HG03095 (cell line): ENCODE data around the gene STRBP.

Source experiments
- ATAC-seq: cut with Tn5 transposase; IDR thresholded peaks from one replicate; pipeline ENCODE4 v1.9.1; 2021; ENCODE audit warnings: moderate library complexity; ENCODE audit not compliant: unreplicated experiment

STRBP gene

DNA sequence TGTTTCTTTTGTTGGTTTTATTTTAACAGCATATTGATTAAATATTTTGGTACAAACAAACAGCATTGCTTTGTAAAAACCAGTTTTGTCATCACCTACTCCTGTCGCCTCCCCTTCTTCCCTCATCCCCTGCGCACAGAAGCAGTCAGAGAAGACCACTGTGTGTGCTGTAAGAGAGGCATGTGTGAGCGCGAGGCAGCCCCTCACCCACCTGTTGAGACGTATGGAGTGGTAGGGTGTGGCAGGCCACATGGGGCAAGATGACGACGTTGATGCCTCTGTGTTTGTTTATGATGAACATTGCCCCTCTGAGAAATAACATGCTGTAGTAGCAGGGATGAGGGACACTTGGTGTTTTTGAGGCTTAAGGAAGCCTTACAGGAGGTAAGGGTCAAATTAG lies 163.6 kb downstream of the STRBP start:
- no peak for ATAC-seq

DNA sequence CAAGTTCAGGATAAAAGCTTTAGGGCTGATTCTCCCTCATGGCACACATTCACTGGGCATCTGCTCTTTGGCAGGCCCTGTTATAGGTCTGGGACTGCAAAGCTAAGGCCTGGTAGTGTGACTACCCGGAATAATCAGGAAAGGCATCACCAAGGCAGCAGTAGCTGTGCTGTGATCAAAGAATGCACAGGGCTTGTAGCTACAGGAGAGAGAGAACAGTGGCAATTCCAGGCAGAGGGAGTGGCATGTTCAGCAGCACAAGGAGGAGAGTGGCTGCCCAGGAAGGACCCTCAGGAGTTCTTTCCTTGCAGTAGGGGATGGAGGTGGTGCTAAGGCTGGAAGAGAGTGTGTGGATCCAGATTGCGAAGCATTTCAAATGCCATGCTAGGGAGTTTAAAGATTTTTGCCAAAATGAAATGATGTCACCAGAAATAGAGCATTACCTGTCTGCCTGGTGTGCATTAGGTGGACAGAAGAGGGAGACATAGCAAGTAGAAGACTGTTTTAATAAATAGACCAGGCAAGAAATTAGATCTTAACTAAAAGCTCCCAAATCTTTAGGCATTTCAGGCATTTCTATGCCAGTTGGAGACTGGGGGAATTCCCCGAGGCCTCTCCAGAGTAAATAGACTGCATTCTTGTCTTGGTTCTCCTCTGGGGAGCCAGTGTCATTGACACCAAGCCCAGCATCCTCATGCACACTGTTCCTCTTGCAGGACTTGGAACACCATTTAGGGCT lies 165.8 kb downstream of the STRBP start:
- ATAC-seq = no peak

DNA sequence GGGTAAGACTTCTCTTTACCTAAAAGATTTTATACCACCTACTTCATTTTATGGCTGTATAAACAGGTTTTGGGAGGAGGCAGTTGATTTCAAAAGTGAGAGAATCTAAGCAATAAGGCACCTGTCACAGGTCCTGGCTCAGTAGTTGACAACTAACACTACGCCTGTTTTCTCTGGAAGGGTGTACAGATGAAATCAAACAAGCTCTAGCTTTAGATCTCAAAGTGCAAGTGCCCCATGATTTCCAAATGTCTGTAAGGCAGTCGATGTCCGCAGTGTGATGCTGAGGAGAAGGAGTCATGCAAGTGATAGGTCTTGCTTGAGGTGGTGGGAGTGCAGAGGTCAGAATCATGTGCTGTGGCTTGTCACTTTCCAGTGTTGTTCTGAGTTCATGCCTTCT lies 168.8 kb downstream of the STRBP start:
- no peak for ATAC-seq

DNA sequence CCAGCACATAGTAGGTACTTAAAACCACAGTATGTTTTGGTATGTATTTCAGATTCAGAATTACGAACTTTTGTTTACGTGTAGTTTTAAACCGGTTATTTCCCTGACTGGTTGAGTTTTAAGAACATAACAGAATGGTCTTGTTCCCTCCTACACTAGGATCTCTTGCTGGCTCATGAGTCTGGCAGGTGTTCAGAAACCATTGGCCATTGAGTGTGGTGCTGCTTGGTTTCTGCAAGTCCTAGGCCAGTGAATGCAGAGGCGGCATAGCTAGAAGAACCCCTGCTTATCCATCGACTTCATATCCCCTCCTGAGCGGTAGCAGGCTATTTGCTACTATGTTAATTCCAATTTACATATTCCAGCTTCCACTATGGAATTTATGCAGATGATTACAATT lies 169.3 kb downstream of the STRBP start:
- no peak for ATAC-seq

DNA sequence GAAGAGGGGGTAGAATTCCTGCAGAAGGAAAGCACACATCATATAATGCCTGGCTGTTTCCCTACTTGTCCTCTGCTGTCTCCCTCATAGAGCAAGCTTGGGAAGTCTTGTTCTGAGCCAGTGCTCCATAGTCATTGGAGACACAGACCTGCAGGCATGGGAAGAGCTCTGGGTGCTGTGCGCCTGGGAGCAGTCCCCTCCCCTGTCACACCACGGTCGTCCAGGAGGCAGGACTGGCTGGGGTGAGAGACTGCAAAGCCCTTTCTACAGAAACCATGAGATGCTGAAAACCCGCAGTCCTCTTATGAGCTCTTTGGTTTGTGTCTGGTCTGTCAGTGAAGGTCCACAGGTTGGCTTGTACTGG lies 170.3 kb downstream of the STRBP start:
- ATAC-seq = no peak

DNA sequence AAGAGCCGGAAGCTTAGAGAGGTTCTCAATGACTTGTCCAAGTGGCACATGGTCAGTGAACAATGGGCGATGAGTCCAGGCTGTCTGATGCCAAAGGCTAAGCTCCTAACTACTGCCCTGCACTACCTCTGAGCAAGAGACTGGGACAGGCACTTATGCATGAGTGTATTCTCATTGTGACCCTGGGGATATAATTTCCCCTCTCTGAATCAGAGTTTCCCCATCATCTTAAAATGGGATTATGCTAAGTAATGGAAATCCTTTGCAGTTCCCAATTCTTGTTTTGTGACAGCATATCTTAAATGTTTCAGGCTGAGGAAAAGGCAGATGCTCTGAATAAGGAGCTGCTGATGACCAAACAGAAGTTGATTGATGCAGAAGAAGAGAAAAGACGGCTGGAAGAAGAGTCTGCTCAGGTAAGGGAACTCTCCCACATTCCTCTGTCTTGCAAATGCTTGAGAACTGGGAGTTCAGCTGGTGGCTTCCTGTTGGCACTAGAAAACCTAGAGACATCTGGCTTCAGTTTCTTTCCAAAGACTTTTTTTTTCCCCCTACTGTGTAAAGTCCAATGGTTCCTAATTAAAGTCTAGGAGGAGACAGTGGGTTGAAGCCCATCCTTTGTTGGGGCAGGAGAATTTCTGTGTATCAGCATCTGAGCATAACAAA lies 170.8 kb downstream of the STRBP start:
- ATAC-seq = no peak

DNA sequence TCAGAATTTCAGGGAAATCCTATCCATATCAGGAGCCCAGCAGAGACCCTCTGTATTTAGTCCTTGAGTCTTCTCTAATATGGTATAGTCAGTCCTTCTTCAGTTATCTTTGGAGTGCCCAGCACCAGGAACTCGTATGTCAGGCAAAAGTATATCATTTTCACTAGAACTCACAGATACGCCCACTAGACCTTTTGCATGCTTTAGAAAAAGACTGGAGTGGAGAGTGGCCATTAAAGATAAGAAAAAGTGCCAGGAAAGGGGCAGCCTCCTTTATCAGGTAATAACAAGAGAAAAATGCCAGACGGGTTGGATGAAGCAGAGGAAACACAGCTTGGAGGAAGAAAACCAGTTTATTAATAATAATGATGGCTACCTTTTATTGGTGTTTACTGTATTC lies 171.4 kb downstream of the STRBP start:
- no peak for ATAC-seq

DNA sequence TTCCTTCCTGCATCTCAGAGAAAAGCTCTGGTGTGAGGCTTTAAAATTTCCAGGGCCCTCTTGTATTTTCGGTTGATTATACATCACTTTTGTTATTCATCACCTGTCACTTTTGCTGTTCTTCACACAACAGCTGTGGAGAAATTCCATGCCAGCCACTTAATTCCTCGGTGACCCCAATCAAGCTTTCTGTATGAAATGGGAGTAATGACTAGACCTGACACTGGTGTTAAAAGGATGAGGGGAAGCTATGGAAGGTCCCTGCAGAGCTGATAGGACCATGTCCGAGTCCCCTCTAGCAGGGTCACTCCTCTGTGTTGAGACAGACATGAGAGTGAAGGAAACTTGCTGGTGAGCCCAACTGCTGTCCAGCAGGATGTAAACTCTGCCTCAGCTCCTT lies 175.2 kb downstream of the STRBP start:
- ATAC-seq = no peak

DNA sequence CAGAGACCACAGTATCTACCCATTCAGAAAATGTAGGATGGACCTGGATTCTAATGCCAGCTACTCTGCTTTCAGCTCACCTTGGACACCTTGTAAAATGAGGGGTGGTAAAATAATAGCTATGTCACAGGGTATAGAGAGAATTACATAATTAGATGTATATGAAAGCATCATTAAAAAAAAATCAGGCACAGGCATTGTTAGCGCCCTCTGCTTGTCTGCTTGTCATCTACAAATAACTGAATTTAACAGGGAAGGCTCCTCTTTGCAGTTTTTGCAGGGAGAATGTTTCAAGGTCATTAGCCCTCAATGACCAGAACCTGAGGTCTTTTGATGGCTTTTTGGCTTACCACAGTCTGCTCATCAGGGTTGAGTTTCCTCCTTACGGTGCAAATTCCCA lies 176.9 kb downstream of the STRBP start:
- ATAC-seq = no peak

DNA sequence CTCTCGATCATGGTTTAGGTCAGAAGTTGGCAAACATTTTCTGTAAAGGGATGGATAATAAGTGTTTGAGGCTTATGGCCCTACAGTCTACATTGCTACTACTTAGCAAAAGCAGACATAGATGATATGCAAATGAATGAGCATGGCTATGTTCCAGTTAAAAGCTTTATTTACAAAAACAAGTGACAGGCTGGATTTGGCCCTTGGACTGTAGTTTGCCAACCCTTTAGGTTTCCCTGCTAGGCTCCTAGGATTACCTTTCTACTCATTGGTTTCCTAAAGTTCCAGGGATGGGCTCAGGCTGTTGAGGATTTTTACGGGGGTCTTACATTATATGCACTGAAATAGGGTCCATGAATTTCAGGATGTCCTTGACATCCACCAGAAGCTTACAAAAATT lies 177.4 kb downstream of the STRBP start:
- no peak for ATAC-seq

DNA sequence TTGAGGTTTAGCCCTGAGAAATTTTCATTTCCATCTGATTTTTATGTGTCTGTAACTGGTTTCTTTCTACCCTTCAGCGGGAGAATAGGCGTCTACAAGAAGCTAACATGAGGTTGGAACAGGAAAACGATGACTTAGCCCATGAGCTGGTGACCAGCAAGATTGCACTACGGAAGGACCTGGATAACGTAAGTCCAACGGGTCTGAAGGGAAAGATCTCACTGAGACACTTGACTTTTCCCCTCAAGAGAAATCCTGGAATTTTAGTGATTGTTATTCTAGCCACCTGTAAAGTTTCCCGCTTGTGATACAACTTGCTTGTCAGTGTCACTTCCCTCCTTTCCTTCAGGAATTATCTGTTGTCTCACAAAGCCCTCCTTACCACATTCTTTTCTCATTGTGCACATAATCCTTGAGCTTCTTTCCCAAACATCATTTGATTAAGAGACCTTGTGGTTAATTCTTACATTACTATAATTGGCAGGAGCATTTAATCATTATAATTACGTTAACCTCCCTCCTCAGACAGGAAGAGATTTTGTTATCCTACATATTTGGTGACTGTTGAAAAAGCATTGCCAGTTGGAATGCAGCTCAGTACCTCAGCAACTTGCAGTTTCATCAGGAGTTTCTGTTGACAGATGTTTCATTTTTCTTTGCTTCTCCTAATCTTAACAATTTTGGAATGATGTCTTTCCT lies 178.0 kb downstream of the STRBP start:
- no peak for ATAC-seq

DNA sequence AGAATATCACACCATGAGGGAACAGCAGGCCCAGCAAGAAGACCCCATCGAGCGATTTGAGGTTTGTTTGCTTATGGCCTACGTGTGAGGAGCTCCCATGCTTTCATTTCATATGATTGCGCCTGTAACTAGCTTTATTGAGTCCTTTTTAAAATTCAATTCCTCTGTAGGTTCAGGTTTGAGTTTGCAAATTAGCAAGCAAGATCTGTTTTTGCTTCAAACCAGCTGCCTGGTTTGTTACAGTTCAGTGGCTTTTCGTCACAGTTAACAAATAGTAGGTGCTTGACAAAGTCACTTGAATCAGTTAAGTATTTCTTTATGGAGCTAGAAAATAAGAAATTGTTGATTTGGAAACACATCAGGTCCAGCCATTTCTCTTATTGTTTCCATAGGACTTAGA lies 178.6 kb downstream of the STRBP start:
- ATAC-seq = no peak

DNA sequence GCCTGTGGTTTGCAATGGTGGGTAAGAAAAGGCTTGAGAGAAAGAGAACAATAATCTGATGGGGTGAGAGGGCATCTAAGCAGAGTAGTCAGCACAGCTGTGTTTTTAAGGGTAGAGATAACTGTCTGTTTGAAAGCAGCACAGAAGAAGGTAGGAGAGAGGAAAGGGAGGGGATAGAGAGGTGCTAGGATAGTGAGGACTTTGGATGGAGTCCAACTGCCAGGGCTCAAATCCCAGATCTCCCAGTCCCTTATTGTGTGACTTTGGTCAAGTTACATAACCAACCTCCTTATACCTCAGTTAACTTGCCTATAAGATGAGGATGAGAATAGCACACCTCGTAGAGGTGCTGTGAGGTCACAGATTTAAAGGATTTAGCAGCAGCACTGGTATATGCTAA lies 179.3 kb downstream of the STRBP start:
- ATAC-seq = no peak

DNA sequence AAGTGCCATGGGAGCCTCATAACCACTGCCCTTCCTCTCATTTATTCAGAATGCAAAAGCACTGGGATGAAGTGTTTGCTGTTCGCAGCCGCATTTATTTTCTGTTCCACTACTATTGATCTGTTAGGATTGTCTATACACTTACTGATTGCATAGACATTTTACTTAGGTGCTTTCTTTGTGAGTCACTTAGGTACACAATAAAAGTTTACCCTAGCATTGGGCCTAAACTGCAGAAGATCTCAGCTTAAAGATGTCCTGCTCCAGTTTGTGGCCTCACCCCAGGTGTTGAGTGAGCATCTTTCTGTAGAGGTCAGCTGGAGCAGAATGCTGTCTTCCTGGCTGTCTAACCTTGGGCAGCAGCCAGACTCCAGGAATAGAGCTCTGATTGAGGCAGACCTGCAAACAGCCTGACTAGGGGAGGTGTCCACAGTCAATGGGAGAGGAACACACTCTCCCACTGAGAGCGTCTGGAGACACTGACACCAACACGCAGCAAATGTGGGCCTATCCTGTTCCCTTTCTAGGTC lies 181.0 kb downstream of the STRBP start:
- no peak for ATAC-seq

DNA sequence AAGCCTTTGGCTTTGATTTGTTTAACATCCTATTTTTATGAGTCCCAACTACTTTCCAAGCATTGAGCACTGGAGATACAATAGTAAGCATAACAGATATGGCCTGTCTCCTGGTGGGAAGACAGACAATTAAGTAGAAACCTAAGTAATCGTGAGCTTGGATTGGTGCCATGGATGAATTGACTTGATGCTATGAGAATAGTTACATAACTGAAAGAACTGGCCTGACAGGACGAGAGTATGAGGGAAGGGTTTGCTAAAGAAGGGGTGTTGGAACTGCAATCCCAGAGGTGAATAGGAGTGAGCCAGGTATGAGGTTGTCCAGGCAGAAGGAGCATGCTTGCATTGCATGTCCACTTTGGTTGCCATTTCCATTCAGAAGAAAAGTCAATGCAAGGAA lies 182.5 kb downstream of the STRBP start:
- ATAC-seq = no peak

DNA sequence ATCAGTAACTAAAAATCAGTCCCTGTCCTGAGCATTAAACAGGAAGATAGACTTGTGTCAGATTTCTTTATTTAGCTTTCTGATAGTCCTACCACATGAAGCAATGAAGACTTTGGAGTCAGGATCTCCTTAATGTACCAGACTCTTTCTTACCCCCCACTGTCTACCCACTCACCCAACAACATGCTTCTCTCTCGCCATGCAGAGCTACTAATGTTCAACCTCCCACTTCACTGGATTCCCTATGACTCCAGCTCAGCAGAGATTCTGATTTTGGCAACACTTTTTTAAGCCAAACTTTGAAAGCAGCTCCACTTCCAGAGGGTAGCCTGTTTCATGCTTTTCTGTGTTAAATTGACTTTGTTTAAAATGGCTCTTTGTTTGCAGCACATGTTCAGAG lies 184.1 kb downstream of the STRBP start:
- no peak for ATAC-seq

DNA sequence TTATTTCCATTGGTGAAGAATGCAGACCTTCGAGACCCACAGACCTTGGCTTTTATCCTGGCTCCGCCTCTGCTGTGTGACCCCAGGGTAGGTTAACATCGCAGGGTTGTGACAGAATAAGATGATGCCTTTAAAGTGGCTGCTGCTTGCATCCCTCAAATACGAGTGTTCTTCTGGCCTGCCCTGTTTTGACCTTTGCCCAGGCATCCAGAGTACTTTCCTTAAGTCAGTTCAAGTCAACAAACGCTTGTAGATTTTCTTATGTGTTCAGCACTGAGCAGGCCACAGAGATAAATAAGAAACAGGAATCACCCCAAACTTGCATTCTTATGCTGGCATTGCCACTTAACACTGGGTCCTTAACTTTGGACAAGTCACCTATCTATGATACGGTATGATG lies 184.7 kb downstream of the STRBP start:
- no peak for ATAC-seq

DNA sequence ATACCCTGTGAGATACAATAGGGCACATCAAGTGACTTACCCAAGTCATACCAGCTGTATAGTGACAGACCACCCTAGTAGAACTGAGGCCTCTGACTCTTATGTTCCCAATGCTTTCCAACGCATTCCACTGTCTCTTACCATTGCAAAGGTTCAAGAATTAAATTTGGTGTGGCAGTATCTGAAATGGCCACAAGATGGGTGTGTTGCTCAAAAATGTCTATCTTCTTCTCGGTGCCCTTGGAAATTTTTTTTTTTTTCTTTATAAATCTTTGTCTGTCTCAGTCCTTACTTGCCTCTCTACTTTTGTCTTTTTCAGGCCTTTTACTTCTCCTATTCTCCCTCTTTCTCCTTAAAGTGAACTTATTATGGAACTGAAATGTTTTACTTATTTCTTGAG lies 186.6 kb downstream of the STRBP start:
- no peak for ATAC-seq

DNA sequence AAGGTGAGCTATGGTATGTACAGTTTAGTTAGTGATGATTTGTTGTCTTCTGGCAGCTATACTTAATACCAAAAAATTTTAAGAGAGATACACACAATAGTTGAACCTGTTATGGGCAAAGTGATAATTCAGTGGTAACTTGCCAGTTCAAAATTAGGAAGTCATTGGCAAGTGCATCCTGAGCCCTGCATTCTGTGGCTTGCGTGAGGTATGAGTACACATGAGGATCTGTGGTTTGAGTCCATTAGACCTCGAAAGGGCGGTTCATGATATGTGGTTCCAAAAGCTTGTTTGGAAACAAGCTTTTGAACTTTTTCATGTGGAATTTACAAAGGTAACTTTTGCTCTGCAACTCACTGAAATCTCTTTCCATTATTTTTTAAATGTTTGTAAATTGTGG lies 187.9 kb downstream of the STRBP start:
- ATAC-seq = no peak

DNA sequence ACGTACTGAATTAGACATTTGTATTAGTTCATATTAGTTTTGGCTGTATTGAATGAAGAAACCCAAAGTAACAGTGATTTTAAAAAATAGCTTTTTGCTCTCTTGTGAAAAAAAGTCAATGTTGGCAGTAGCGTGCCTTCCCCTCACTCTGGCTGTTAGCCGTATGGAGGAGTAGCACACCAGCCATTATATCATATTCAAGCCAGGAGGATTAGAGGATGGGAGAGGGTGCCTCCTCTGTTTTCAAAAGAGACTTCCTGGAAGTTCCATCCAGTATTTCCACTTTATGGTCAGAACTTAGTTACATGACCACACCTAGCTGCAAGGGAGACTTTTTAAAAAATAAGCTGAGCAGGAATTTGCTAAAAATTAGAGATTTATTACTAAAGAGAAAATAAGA lies 193.8 kb downstream of the STRBP start:
- ATAC-seq = no peak

DNA sequence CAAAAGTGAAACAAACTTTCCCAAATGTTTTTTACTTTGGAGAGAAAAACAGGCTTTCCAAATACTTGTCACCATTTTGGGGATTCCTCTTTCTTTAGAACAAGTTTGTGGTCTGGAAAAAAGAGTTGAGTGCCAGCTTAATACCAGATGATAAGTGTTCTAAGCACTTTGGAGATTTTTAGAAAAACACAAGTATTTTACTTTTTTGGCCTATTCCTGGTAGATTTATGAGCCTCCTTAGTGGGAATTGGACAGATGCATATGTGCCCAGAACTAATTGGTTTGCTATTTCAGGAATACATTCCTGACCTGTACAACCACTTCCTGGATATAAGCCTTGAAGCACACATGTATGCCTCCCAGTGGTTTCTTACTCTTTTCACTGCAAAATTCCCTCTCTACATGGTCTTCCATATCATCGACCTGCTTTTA lies 194.4 kb downstream of the STRBP start:
- ATAC-seq = no peak

DNA sequence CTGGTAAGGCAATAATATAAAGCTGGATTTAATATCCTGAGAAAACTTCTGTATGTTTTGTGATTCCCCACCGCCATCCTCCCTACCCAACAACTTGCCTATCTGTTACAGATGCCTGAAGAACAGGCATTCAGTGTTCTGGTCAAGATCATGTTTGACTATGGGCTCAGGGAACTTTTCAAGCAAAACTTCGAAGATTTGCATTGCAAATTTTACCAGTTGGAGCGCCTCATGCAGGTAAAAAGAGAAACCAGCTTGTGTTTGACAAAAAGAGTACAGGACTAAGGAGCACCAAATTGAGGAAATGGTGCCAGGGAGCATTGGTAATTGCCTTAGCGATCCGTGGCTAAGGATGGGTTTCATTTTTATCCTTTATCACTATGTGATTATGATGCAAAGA lies 194.9 kb downstream of the STRBP start:
- ATAC-seq = no peak
